Caki2 (cell line): ENCODE results near the gene HDHD2. TPM values are rescaled to one million over a fixed set of nuclear protein-coding genes. Genes with fewer than 3 reads are reported as not detected.
"Not testable (repeated sequence)": the region's sequence is repeated elsewhere in the genome, so short reads cannot be mapped to it uniquely, and the experiment has no call there.

Source experiments
- DNase-seq: peaks from one replicate; pipeline ENCODE4 v3.0.0-alpha.2; 2015; ENCODE audit warnings: low read depth
- in situ Hi-C: cut with HindIII; loops from 2 replicates; pipeline ENCODE4 v1.10.0; 2016; ENCODE audit warnings: low sequenced_read_pairs, low pct_unique_long_range_greater_than_20kb, mixed read lengths
- total RNA-seq: library from RNA; depleted of rRNA; stranded (reverse); fragments of >200 nt; shearing (Covaris generic); gene quantifications from 2 replicates; pipeline ENCODE4 v1.2.3, GENCODE V29; 2014; ENCODE audit warnings: low replicate concordance; rRNA removed

The HDHD2 gene, protein sequence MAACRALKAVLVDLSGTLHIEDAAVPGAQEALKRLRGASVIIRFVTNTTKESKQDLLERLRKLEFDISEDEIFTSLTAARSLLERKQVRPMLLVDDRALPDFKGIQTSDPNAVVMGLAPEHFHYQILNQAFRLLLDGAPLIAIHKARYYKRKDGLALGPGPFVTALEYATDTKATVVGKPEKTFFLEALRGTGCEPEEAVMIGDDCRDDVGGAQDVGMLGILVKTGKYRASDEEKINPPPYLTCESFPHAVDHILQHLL
- total RNA-seq = 2.2 and 2.3 TPM in 2 replicates

DNA sequence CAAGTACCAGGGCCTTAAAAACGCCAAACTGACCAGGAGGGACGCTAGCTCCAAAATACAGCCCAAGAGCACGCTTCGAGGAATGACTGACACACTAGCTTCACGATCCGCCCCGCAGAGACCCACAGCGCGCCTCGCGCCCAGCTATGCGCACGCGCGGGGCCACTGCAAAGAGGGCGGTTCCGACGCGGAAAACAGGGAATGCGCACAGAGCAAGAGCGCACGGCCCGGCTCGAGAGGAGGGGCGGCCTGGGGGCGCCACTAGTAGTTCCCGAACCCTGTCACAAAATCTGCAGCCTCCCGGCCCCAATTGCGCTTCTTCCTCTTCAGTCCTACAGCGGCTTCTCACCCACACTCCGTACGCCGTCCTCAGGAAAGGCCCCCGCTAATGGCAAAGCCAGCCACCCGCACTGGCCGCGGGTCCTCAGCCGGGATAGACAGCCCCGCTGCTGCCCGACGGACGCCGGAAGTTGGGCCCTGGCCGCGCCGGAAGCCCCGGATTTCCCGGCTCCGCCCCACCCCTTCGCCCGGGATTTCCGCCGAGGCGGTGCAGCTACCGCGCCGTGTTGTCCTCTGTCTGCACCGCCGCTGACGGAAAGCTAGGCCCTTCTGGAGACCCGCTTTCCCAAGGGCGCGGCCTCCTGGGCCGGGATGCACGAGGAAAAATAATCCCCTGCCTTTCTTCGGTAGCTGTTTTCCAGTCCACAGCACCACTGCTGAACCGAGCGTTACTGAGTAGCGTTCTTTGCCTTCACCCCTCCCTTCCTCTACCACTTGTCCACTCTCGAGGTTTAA is at the start of gene HDHD2:
Gene HDHD2 (minus strand): TSS at position 472 of the 795 bp plus-strand sequence. CDS start 14,061 bp downstream, outside the sequence.
- DNase-seq = peak; percentile 68
- in situ Hi-C loops = no loop called here

DNA sequence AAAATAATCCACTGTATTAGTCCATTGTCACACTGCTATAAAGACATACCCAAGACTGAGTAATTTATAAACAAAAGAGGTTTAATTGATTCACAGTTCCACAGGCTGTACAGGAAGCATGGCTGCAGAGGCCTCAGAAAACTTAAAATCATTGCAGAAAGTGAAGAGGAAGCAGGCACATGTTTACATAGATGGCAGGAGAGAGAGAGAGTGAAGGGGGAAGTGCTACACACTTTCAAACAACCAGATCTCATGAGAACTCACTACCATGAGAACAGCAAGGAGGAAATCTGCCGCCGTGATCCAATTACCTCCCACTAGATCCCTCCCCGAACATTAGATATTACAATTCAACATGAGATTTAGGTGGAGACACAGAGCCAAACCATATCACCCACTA is 45.7 kb upstream of the HDHD2 start:
- in situ Hi-C loops, DNase-seq: not testable (repeated sequence)

DNA sequence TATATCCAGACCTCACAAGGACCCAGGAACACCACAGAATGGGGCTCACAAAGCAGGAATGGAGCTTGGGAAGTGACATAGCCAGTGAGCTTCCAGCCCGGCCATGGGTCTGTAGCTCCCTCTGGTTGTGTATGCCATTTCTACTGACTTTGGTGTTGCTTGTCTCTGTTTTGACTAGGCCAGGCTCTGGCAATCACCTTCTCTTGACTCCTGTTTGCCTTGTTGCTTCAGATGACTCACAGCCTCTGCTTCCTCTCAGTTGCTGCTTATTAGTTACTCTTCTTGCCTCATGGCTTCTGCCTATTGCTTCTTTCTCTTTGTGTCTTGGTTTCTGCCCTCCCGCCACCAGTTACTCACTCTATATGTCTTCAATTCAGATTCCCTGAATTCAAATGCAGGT is 41.7 kb upstream of the HDHD2 start:
- in situ Hi-C loops = no loop called here
- DNase-seq = peak; percentile 18

DNA sequence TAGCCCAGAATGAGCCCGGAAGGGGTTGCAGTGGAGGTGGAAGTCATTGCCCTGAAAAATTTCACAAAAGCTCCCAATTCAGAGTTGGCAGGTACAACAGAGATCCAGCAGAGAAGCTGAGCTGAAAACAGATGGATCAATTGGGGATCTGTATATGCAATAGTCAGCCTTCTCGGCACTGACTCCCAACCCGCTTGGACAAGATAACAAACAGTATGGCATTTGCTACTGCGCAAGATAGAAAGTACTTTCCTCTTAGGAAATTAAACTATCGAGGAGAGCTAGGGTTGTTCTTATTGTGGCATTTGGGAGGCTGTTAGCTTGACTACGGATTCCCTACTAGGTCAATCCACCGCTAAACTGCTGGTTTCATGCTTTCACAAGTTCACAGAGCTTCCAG is 37.4 kb upstream of the HDHD2 start:
- in situ Hi-C loops = no loop called here
- DNase-seq = no peak

DNA sequence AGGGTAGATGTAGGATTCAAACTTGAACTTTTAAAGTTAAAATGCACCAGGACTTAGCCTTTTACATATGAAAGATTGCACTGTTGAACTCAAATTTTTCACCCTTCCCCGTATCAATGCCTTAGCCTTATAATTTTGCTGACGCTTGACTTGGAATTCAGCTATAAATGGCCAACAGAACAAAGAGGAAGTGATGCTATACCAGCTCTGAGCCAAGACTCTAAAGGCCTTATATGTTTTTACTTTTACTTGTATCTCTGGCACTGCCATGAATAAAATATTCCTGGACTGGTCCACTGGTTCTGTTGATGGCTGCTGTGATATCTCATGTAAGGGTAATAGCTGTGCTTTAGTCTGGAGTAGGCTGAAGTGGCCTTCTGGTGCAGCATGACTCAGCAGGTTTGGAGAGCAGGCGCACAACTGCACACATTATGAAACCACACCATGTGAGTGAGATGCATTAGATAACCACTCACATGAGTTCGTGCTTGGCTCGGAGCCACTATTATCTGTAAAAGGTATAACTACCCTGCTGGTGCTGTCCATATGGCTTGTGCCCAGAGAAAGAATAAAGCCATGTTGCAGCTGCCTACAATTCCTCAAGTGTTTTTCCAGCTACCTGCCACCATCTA is 34.2 kb upstream of the HDHD2 start:
- peak; percentile 72 for DNase-seq
- in situ Hi-C loops = no loop called here

DNA sequence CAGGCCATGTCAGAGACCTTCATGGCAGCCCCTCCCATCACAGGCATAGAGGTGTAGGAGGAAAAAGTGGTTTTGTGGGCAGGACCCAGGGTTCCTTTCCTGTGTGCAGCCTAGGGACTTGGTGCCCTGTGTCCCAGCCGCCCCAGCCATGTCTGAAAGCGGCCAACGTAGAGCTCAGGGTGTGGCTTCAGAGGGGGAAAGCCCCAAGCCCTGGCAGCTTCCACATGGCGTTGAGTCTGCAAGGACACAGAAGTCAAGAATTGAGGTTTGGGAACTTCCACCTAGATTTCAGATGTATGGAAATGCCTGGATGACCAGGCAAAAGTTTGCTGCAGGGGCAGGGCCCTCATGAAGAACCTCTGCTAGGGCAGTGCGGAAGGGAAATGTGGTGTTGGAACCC is 31.9 kb upstream of the HDHD2 start:
- in situ Hi-C loops, DNase-seq: not testable (repeated sequence)

DNA sequence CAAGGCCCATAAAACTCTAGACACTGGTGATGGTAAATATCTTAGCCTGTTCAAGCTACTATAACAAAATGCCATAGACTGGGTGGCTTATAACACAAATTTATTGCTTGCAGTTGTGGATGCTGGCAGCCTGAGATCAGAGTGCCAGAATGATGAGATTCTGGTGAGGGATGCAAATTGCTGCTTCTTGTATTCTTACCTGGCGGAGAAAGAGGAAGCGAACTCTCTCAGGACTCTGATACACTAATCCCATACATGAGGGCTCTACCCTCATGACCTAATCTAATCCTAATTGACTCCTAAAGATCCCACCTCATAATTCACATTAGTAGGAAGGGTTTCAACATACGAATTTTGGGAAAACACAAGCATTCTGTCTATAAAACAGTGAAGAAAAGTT is 30.5 kb upstream of the HDHD2 start:
- in situ Hi-C loops = no loop called here
- no peak for DNase-seq

DNA sequence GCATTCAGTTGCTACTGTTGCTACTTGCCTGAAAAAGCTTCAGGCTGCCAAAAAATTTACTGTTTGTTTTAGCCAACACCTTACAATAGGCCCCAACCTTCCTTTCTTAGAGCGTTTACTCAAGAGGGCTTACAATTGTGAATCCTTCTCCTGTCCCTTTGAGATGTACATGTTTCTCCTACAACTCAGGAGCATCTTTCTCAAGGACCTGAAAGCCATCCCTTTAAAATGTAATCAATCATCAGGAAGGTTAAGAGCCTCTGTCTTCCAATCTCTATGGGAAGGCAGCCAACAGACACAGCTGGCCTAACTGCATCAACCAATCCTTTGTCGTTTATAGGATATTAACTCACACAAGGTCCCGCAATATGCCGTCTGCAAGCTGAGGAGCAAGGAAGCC is 29.2 kb upstream of the HDHD2 start:
- in situ Hi-C loops = no loop called here
- DNase-seq = no peak

DNA sequence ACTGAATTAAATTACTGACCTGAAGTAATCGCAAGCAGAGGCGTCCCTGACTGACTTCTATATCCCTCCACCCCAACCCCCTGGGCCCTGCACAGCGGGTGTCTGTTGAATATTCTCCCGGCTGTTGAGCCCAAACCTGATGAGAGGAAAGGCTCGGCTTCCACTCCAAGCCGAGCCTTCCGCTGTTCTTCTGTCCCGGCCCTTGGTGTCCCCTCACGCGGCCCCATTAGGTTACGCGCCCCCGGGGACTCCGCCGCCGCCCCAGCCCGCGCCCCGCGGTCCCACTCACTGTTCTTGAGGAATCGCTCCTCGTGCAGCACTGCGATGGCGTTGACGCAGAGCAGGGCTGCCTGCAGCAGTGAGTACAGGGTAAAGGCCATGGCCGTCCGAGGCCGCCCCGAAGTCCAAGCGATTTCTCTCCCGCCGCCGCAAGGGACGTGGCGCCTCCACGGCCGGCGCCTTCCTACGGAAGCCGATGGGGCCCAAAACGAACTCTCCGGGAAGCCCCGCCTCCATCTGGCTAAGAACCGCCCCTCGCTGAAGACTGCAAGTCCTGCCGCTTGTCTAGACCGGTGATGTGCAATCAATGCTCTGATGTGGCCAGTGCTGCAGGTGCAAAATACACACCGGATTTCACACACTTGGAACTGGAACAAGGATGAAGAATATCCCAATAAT is 25.7 kb upstream of the HDHD2 start, which contains the start of gene IER3IP1:
Gene IER3IP1 (minus strand): TSS at position 467 of the 678 bp plus-strand sequence. CDS start 87 bp downstream, at position 380.
- DNase-seq = peak; percentile 72
- in situ Hi-C loops = no loop called here

DNA sequence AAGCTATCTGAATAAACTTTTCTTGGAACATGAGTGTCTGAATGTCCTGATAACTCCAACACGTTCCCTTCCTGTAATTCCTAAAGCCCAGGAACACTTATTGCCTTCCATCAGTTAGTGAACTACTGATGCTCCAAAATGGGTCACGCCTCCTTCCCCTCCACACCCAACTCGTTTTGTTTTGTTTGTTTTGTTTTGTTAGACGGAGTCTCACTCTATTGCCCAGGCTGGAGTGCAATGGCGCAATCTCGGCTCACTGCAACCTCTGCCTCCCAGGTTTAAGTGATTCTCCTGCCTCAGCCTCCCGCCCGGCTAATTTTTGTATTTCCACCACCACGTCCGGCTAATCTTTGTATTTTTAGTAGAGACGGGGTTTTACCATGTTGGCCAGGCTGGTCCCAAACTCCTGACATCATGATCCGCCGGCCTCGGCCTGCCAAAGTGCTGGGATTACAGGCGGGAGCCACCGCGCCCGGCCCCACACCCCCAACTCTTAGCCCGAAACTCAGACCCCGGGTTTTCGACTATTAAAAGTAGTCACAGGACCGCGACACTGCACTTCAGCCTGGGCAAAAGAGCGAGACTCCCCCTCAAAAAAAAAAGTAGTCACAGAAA is 25.1 kb upstream of the HDHD2 start:
- DNase-seq = peak; percentile 2
- in situ Hi-C loops = no loop called here

DNA sequence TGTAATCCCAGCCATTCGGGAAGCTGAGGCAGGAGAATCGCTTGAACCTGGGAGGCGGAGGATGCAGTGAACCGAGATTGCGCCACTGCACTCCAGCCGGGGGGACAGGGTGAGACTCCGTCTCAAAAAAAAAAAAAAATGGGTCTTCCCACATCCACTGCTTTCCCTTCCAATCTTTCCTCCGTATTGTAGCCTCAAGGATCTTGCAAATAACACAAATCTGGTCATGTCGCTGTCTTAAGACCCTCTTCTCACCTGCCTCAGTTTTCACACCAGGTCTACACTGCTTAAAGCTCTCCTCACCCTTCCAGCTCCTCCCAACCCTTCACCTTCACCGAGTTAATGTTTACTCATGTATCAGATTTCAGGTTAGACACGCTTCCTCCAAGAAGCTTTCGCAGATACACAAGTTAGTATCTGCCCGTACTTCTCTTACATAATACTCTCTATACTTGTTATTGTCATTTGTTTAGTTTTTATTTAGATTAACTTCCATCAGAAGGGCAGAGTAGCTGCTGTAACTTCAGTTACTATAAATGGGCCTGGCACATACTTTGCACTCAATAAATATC is 24.3 kb upstream of the HDHD2 start:
- in situ Hi-C loops = no loop called here
- DNase-seq = peak; percentile 21

DNA sequence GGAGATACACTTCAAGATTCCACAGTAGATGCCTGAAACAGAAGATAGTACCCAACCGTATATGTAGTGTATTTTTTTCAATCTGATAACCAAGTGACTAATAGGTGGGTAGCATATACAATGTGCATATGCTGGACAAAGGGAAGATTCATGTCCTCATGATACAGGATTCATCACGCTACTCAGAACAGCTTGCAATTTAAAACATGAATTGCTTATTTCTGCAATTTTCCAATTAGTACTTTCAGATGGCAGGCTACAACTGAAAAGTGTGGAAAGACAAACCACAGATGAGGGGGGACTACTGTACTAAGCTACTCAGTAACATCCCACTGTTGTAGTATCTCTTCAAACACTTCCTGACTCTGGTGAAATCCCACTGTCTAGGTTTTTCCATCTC is 22.2 kb upstream of the HDHD2 start:
- no peak for DNase-seq
- in situ Hi-C loops = no loop called here

DNA sequence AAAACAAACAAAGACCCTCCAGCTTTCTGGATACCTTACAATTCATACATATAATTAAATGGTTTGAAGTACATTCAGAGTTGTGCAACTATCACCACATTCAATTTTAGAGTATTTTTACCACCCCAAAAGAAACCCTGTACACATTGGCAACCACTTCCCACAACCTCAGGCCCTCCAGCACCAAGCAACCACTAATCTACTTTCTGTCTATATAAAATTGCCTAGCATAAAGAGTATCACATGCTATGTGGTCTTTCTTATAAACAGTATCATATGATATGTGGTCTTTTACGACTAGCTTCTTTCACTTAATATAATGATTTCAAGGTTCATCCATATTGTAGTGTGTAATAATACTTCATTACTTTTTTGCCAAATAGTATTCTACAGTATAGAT is 18.6 kb upstream of the HDHD2 start:
- no peak for DNase-seq
- in situ Hi-C loops = no loop called here

DNA sequence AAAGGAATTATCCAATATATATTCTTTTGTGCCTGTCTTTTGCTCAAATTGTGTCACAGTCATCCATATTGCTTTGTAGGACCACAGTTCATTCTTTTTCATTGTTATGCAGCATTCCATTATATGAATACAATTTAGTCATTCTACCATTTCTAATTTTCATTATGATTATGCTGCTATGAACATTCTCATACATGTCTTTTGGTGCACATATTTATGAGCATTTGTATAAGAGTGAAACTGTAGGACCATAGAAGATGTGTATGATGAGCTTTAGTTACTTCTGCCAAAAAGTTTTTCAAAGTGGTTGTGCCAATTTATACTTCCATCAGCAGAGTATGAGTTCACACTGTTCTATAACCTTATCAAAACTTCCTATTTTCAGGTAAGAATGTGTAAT is 18.2 kb upstream of the HDHD2 start:
- no peak for DNase-seq

DNA sequence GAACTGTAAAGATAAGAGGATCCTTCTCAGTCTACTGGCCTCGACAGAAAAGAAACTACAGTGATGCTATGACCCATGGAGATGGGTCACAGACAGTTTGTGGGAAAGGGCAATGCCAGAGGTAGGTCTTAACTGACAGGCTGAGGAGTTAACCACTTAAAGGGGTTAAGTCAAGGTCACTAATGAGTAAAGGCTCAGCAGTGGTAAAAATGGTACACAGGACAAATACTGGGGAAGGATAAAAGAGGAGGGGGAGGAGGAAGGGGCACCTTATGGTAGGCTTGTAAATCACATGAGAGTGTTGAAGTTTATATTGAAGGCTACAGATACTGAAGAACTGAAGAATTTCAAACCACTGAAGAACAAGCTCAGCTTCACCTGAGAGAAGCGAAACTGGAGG is 16.0 kb upstream of the HDHD2 start:
- in situ Hi-C loops = no loop called here
- DNase-seq = peak; percentile 28

More for the DNA sequence above, 18.2 kb upstream of the HDHD2 start:
- in situ Hi-C loops = no loop called here

DNA sequence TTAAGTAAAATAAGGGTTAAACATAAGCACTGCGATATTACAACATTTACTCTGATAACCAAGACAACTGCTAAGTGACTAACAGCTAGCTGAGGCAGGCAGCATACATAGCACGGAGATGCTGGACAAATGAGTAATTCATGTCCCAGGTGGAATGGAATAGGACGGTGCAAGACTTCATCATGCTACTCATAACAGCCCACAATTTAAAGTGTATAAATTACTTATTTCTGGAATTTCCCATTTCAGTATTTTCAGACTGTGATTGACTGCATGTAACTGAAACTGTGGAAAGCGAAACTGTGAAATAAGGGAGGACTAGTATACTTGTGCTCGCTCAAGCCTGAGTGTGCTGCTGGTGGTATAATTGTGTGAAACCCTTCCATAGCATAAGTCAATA is 12.9 kb upstream of the HDHD2 start:
- peak; percentile 33 for DNase-seq
- in situ Hi-C loops = no loop called here

DNA sequence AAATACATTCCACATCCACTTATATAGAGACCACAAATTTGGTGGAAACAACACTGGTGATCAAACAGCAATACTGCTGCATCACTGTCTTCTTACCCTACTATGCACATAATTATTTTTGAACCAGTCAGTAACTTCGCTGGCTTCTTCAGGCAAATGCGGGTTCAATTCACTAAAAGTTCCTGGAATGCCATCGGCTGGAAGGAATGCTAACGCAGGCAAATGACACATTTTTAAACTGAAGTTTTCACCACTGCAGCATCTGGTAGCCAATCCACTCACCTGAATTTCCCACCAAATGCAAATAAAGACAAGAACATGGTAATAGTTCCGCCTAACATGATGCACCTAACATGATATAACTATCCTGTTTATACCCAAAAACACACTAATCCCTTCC is 10.0 kb upstream of the HDHD2 start:
- in situ Hi-C loops = no loop called here
- no peak for DNase-seq

DNA sequence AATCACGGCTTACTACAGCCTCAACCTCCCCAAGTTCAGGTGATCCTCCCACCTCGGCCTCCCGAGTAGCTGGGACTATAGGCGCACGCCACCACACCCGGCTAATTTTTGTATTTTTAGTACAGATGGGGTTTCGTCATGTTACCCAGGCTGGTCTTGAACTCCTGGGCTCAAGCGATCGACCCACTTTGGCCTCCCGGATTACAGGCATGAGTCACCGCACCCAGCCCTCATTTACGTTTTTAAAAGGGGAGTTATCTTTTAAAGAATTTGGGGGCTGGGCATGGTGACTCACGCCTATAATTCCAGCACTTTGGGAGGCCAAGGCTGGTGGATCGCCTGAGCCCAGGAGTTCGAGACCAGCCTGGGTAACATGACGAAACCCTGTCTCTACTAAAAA is 8.1 kb upstream of the HDHD2 start:
- DNase-seq, in situ Hi-C loops: not testable (repeated sequence)
